H1 (cell line): ENCODE data around the gene RUNX1. TPM values are rescaled to one million over a fixed set of nuclear protein-coding genes. Genes with fewer than 3 reads are reported as not detected.

ENCODE experiments used
- BCL11A ChIP-seq, 2 experiments: IDR thresholded peaks; one replicate each; pipeline ENCODE4 v1.6.1; 2011; ENCODE audit warnings: low read depth in 2 of 2, low read length in 2 of 2, mild to moderate bottlenecking in 2 of 2
- JUN ChIP-seq: IDR thresholded peaks from 2 replicates; pipeline ENCODE4 v1.6.1; 2011; ENCODE audit warnings: low read depth, mild to moderate bottlenecking, improper control_type of control experiment, low read length
- SRF ChIP-seq: IDR thresholded peaks from 2 replicates; pipeline ENCODE4 v1.6.1; 2011; ENCODE audit warnings: mild to moderate bottlenecking, low read depth, low read length, moderate library complexity
- TBP ChIP-seq: IDR thresholded peaks from 2 replicates; pipeline ENCODE4 v1.6.1; 2011; ENCODE audit warnings: low read depth, low read length, improper control_type of control experiment
- polyA plus RNA-seq, 7 experiments: library from polyadenylated mRNA; depleted of rRNA in 3 of 7; stranded (reverse) in 5 of 7; unstranded in 2 of 7; fragments of >200 nt in 5 of 7; fragments of 200-250 nt in 2 of 7; gene quantifications; 1 replicate in 5 of 7; 2 replicates in 1 of 7; 4 replicates in 1 of 7; pipeline versions ENCODE4 v1.2.1 to v1.2.3, GENCODE V29; 2011 to 2013; ENCODE audit warnings: missing spikeins in 2 of 7, mixed read lengths in 2 of 7
- total RNA-seq: library from RNA; stranded (reverse); fragmentation: NEBNext Ultra II Directional; extraction: Animal tissue kit (Norgen Biotek cat#: 25700); gene quantifications from 2 replicates; pipeline ENCODE4 v1.2.1, GENCODE V29; 2021

The RUNX1 gene
- total and polyA plus RNA-seq, 2 of the 8 experiments (the other 6 are each of a cell fraction or from before 2014, with no cell fraction given): 0.20 to 0.60 TPM

GRCh38 chr21:34845521-34846451 lies 203.3 kb downstream of the RUNX1 start (continued):
- no peak for TF ChIP-seq BCL11A (IDR thresholded peaks at IDR 0.05; ENCODE audit: low read depth in 2 of 2, low read length in 2 of 2)
- no peak for TF ChIP-seq TBP
- no peak for TF ChIP-seq SRF
- TF ChIP-seq JUN: no peak
